Aorta (tissue), 5 donors: Measurements from ENCODE around the gene SCN9A. TPM values are rescaled to one million over a fixed set of nuclear protein-coding genes. Genes with fewer than 3 reads are reported as not detected.
"Not testable (repeated sequence)": the region's sequence is repeated elsewhere in the genome, so short reads cannot be mapped to it uniquely, and the experiment has no call there.

Experiments used
- ATAC-seq: fragments of 200-7000 bp; cut with Tn5 transposase; one replicate; pipeline ENCODE4 v1.9.1; 2022; ENCODE audit warnings: moderate library complexity; ENCODE audit not compliant: low FRiP score
- DNase-seq, 2 donors: peaks; one replicate each; pipeline ENCODE4 v3.0.0-alpha.2; 2020
- H3K27ac ChIP-seq, 2 donors: one replicate each; pipeline ENCODE4 v1.5.1; 2013; ENCODE audit warnings: low read length in 2 of 2, mild to moderate bottlenecking in 2 of 2, moderate library complexity in 2 of 2, control low read depth in 1 of 2, inconsistent platforms in 1 of 2, low read depth in 1 of 2
- H3K27me3 ChIP-seq, 2 donors: one replicate each; pipeline ENCODE4 v1.6.1; 2013; ENCODE audit warnings: control low read depth in 1 of 2, low read length in 1 of 2, mild to moderate bottlenecking in 1 of 2, moderate library complexity in 1 of 2; ENCODE audit not compliant: insufficient read depth in 2 of 2, control insufficient read depth in 1 of 2
- H3K36me3 ChIP-seq, 2 donors: one replicate each; pipeline ENCODE4 v1.6.1; 2013; ENCODE audit warnings: control low read depth in 1 of 2, low read length in 1 of 2, mild to moderate bottlenecking in 1 of 2; ENCODE audit not compliant: insufficient read depth in 2 of 2, control insufficient read depth in 1 of 2
- H3K4me1 ChIP-seq, 2 donors: one replicate each; pipeline ENCODE4 v1.6.1; 2013; ENCODE audit warnings: low read length in 2 of 2, control low read depth in 1 of 2, mild to moderate bottlenecking in 1 of 2, moderate library complexity in 1 of 2; ENCODE audit not compliant: insufficient read depth in 2 of 2, control insufficient read depth in 1 of 2
- H3K4me3 ChIP-seq, 2 donors: one replicate each; pipeline ENCODE4 v1.5.1; 2013; ENCODE audit warnings: low read length in 2 of 2, control low read depth in 1 of 2, mild to moderate bottlenecking in 1 of 2
- H3K9me3 ChIP-seq: one replicate; pipeline ENCODE4 v1.6.1; 2013; ENCODE audit warnings: mild to moderate bottlenecking, low read length; ENCODE audit not compliant: control insufficient read depth
- WGBS, 2 donors: extraction: QIAGEN DNeasy Blood & Tissue Kit; methylation state at CpG; one replicate each; pipeline ENCODE4 v1.1.7; 2013; 5-methylcytosine and 5-hydroxymethylcytosine counted together
- intact Hi-C, 2 donors: fragments of 100-400 bp; cut with DNase I; formaldehyde crosslinking; loops; one replicate each; pipeline versions ENCODE4 v1.14.2 to v1.15.0; 2022
- polyA plus RNA-seq, 2 donors: library from polyadenylated mRNA; stranded (reverse); fragments of 200-250 nt; gene quantifications; one replicate each; pipeline ENCODE4 v1.2.3, GENCODE V29; 2013
- total RNA-seq, 2 donors: library from RNA; stranded (reverse); fragmentation: NEBNext Ultra II Directional; extraction: Animal tissue kit (Norgen Biotek cat#: 25700); gene quantifications; one replicate each; pipeline ENCODE4 v1.2.1, GENCODE V29; 2021
- donor health status: healthy with polysubstance abuse.
- donor health status: Bipolar disorder and iron deficiency.
- donor health status: DM: no; HTN: no; CAD: no.
- donor health status: DM: no; HTN: no; CAD: no.
- donor health status: DM: yes; HTN: yes; CAD: no.

The SCN9A gene
- total and polyA plus RNA-seq, 4 donors, result 0.13 to 15.2 (median 1.7) TPM

DNA sequence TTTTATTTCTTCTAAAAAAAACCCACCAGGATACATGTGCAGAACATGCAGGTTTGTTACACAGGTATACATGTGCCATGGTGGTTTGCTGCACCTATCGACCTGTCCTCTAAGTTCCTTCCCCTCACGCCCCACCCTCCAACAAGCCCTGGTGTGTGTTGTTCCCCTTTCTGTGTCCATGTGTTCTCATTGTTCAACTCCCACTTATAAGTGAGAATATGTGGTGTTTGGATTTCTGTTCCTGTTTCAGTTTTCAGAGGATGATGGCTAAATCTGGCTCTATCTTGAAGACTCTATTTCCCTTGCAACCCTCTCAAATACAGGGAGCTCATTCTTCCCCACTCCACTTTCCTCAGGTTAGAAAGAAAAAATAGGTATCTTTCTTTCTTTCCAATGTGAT is 32.0 kb upstream of the SCN9A start:
- 78 to 84% methylated on average over 2 of the region's 2 CpGs for WGBS, 2 donors
- H3K4me3 ChIP-seq, H3K27ac ChIP-seq, H3K27me3 ChIP-seq, H3K4me1 ChIP-seq, ATAC-seq, DNase-seq, H3K9me3 ChIP-seq, intact Hi-C loops, H3K36me3 ChIP-seq: not testable (repeated sequence)

DNA sequence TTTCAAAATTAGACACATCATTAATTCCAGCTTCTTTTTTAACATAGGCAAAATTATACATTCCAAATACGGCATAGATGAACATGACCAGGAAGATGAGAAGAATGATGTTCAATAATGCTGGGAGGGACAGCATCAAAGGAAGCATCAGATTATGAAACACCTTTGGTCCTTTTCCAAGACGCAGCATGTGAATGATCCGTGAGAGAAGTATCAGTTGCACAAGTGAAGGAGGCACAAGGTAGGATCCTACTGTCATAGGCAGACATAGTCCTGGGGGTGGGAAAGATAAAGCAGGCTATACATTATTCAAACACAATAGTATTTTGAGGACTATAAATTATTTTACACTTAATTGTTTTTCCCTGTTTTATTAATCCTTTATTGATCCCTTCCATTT is 30.6 kb upstream of the SCN9A start:
- DNase-seq (no peak), ATAC-seq (no peak)
- WGBS, 2 donors, result 85 to 86% methylated on average over 3 of the region's 3 CpGs
- no peak overlapping the region for H3K4me3 ChIP-seq
- no peak overlapping the region for H3K27ac ChIP-seq
- intact Hi-C loops, result no loop called here
- H3K9me3 ChIP-seq, result no peaks in the 10 kb centered on the region
- no peaks in the 10 kb centered on the region for H3K27me3 ChIP-seq
- no peaks in the 10 kb centered on the region for H3K36me3 ChIP-seq
- no peaks in the 10 kb centered on the region for H3K4me1 ChIP-seq

DNA sequence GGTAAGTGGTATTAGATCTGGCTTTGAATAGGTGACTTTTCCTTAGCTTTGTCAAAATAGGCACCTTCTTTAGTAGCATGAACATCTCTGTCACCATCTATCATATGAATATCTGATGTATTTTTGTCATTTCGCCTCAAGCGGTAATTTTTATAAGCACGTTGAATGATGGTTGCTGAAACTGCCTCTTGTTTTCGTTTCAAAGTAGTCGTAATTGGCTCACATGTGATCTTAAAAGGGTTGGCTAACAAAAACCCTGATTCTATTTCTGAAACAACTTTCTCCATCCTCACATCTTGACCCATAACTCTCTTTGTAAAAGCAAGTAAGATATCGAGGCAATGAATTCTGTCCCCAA is 29.8 kb upstream of the SCN9A start:
- H3K4me3 ChIP-seq, result no peak overlapping the region
- ATAC-seq, result no peak
- no peak for DNase-seq
- intact Hi-C loops, result no loop called here
- H3K27ac ChIP-seq, result no peak overlapping the region
- no peaks in the 10 kb centered on the region for H3K36me3 ChIP-seq
- H3K4me1 ChIP-seq, result no peaks in the 10 kb centered on the region
- 58 to 61% methylated on average over 6 of the region's 6 CpGs for WGBS, 2 donors
- H3K27me3 ChIP-seq, result no peaks in the 10 kb centered on the region
- no peaks in the 10 kb centered on the region for H3K9me3 ChIP-seq

DNA sequence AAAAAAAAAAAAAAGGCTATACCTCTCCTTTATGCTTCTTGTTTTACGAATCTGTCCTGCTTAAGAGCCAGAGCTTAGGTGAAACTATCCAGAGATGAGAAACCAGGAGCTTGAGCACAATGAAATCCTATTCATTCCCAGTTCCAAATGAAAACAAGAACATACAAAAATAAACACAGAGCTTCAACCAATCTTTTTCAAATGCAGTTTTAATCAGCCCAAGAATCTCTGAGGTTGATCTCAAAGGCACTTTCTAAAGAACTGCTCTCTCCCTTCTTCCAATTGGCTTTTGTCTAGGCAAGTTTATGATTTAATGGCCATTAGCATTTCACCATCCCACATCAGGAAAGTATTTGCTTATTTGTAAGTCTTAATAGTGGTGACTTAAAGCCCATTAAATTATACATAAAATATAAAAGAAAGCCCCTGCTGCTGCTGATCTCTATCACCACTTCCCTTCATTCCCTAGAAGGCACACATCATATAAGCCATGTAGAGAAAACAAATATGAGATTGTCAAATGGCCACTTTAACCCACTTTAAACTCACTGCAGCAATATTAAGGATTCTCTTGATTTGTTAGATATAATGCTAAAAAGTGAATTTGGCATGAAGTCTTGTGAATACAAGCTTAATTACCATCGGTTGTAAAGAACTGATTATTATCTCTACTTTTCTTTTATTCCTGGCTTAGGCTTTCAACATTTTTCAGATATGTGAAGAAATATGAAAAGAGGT is 29.3 kb upstream of the SCN9A start:
- no peaks in the 10 kb centered on the region for H3K4me1 ChIP-seq
- H3K27ac ChIP-seq, result no peak overlapping the region
- H3K4me3 ChIP-seq, result no peak overlapping the region
- DNase-seq (no peak), ATAC-seq (no peak)
- H3K36me3 ChIP-seq, result no peaks in the 10 kb centered on the region
- H3K9me3 ChIP-seq, result no peaks in the 10 kb centered on the region
- no peaks in the 10 kb centered on the region for H3K27me3 ChIP-seq
- intact Hi-C loops, result no loop called here
- 46 to 47% methylated on average over 2 of the region's 2 CpGs for WGBS, 2 donors

- Histone ChIP-seq H3K36me3 (no peaks in the 10 kb centered on the region), H3K9me3 (no peaks in the 10 kb centered on the region), H3K4me1 (no peaks in the 10 kb centered on the region), H3K27me3 (no peaks in the 10 kb centered on the region), H3K4me3 (no peak overlapping the region), H3K27ac (no peak overlapping the region)
- intact Hi-C loops, result no loop called here
- DNase-seq, result no peak
- 73 to 82% methylated on average over 1 of the region's 1 CpG for WGBS, 2 donors
- ATAC-seq, result no peak
These were observed 18.5 kb upstream of the SCN9A start for GRCh38 chr2:166394245-166394644.

DNA sequence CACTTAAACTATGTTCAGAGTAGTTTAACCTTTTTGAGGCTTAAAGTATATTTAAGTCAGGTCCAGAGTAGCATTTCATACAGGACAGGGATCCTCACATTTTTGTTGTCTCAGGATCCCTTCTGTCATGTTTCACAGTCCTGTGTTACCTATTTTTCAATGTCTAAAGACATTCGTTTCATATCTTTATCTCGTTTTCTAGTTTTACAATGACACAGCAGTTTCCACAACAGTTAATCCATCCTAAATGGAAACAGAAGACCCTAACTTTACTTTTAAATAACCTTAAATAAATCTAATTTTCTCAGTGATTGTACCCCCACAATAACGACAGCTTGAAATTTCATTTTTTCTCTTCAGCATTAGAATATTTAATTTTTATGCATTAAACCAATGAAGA is 17.3 kb upstream of the SCN9A start:
- H3K9me3 ChIP-seq, result no peaks in the 10 kb centered on the region
- H3K4me1 ChIP-seq, result no peaks in the 10 kb centered on the region
- H3K4me3 ChIP-seq, result no peak overlapping the region
- no peak overlapping the region for H3K27ac ChIP-seq
- 52 to 60% methylated on average over 3 of the region's 3 CpGs for WGBS, 2 donors
- ATAC-seq (no peak), DNase-seq (no peak)
- H3K36me3 ChIP-seq, result no peaks in the 10 kb centered on the region
- intact Hi-C loops, result no loop called here
- no peaks in the 10 kb centered on the region for H3K27me3 ChIP-seq

GRCh38 chr2:166388481-166389070 is 12.8 kb upstream of the SCN9A start:
- no peak overlapping the region for H3K27ac ChIP-seq
- ATAC-seq (no peak), DNase-seq (no peak)
- H3K4me3 ChIP-seq, result no peak overlapping the region
- H3K9me3 ChIP-seq, result no peaks in the 10 kb centered on the region
- WGBS, 2 donors, result 43 to 44% methylated on average over 3 of the region's 3 CpGs
- peaks cover 0 to 2% of the 10 kb centered on the region in 2 donors for H3K27me3 ChIP-seq
- intact Hi-C loops, result no loop called here
- no peaks in the 10 kb centered on the region for H3K4me1 ChIP-seq
- H3K36me3 ChIP-seq, result no peaks in the 10 kb centered on the region

- no peaks in the 10 kb centered on the region for H3K4me1 ChIP-seq
- no peaks in the 10 kb centered on the region for H3K36me3 ChIP-seq
- intact Hi-C loops, result no loop called here
- H3K4me3 ChIP-seq, result no peak overlapping the region
- ATAC-seq (no peak), DNase-seq (no peak)
- H3K27ac ChIP-seq, result no peak overlapping the region
- no peaks in the 10 kb centered on the region for H3K9me3 ChIP-seq
- WGBS, 2 donors, result 94% methylated on average over 1 of the region's 1 CpG
- H3K27me3 ChIP-seq, result peaks cover 0 to 2% of the 10 kb centered on the region in 2 donors
These were observed 9.6 kb upstream of the SCN9A start for GRCh38 chr2:166385313-166385712.

DNA sequence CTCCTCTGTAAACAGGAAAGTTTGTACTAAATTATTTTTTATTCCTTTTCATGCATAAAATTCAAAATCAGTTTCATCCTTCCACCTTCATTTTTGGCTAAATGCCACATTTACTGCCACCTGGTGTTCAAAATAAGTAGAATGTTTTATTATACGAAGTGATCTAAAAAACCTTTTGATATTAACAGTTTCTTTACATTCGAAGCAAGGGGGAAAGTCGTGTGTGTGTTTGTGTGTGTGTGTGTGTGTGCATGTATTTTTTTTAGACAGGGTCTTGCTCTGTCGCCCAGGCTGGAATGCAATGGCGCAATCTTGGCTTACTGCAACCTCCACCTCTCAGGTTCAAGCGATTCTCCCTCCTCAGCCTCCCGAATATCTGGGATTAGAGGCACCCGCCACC is 9.0 kb upstream of the SCN9A start:
- WGBS, 2 donors, result 60 to 64% methylated on average over 8 of the region's 8 CpGs
- Histone ChIP-seq H3K36me3 (no peaks in the 10 kb centered on the region), H3K9me3 (no peaks in the 10 kb centered on the region), H3K27me3 (peaks cover 0 to 2% of the 10 kb centered on the region in 2 donors), H3K4me1 (no peaks in the 10 kb centered on the region), H3K4me3 (no peak overlapping the region), H3K27ac (no peak overlapping the region)
- ATAC-seq, result no peak
- intact Hi-C loops, result no loop called here
- no peak for DNase-seq
